HepG2 (cell line): ENCODE results near the gene FAAP20. TPM values are rescaled to one million over a fixed set of nuclear protein-coding genes. Genes with fewer than 3 reads are reported as not detected.

Experiments
- AGO1 ChIP-seq: fragments of 200-400 bp; formaldehyde crosslinking; IDR thresholded peaks from 2 replicates; pipeline ENCODE4 v1.6.1; 2017; ENCODE audit warnings: mild to moderate bottlenecking, low read depth, low read length, moderate library complexity; ENCODE audit not compliant: poor library complexity, severe bottlenecking
- ATM ChIP-seq: fragments of 450-650 bp; IDR thresholded peaks from 2 replicates; pipeline ENCODE4 v1.7.1; 2017; ENCODE audit warnings: mild to moderate bottlenecking, borderline replicate concordance
- DMAP1 ChIP-seq: IDR thresholded peaks from 2 replicates; pipeline ENCODE4 v1.6.1; 2016
- DR1 ChIP-seq: sonication (generic); formaldehyde crosslinking; IDR thresholded peaks from 2 replicates; pipeline ENCODE4 v1.8.0; 2021; ENCODE audit warnings: mild to moderate bottlenecking, missing genetic modification reagents, inconsistent platforms
- E2F2 ChIP-seq: sonication (generic); formaldehyde crosslinking; IDR thresholded peaks from 2 replicates; pipeline ENCODE4 v1.4.0; 2020; ENCODE audit warnings: missing genetic modification reagents, borderline replicate concordance
- FOXA3 ChIP-seq: IDR thresholded peaks from 2 replicates; pipeline ENCODE4 v1.6.1; 2016; ENCODE audit warnings: missing genetic modification reagents, missing compliant biosample characterization
- HDAC6 ChIP-seq: fragments of 200-600 bp; sonication (generic); IDR thresholded peaks from 2 replicates; pipeline ENCODE4 v1.7.0; 2017; ENCODE audit warnings: mild to moderate bottlenecking, antibody characterized with exemption, low read length, low read depth
- HOXA9 ChIP-seq: sonication (generic); formaldehyde crosslinking; IDR thresholded peaks from 2 replicates; pipeline ENCODE4 v1.8.1; 2022; ENCODE audit warnings: missing genetic modification reagents, mild to moderate bottlenecking, moderate library complexity, borderline replicate concordance
- IRF2 ChIP-seq: IDR thresholded peaks from 2 replicates; pipeline ENCODE4 v1.6.1; 2018; ENCODE audit warnings: missing genetic modification reagents, missing compliant biosample characterization
- ISX ChIP-seq: sonication (generic); formaldehyde crosslinking; conservative IDR thresholded peaks from 2 replicates; pipeline ENCODE4 v1.5.0; 2020; ENCODE audit warnings: missing genetic modification reagents
- PPARG ChIP-seq: conservative IDR thresholded peaks from 2 replicates; pipeline ENCODE4 v1.6.1; 2016; ENCODE audit warnings: missing biosample characterization, missing genetic modification reagents
- RFXANK ChIP-seq: IDR thresholded peaks from 2 replicates; pipeline ENCODE4 v1.6.1; 2016
- RXRA ChIP-seq: sonication (generic); formaldehyde crosslinking; IDR thresholded peaks from 2 replicates; pipeline ENCODE4 v1.5.1; 2020; ENCODE audit warnings: missing genetic modification reagents
- SALL1 ChIP-seq: sonication (generic); formaldehyde crosslinking; IDR thresholded peaks from 2 replicates; pipeline ENCODE4 v1.8.0; 2022; ENCODE audit warnings: mild to moderate bottlenecking, missing genetic modification reagents
- SP140L ChIP-seq: sonication (generic); formaldehyde crosslinking; IDR thresholded peaks from 2 replicates; pipeline ENCODE4 v1.4.0; 2020; ENCODE audit warnings: missing genetic modification reagents, borderline replicate concordance
- TBX2 ChIP-seq: sonication (generic); formaldehyde crosslinking; IDR thresholded peaks from 2 replicates; pipeline ENCODE4 v1.5.0; 2020; ENCODE audit warnings: missing genetic modification reagents, mild to moderate bottlenecking, borderline replicate concordance
- ZBTB10 ChIP-seq: sonication (generic); formaldehyde crosslinking; IDR thresholded peaks from 2 replicates; pipeline ENCODE4 v1.4.0; 2020; ENCODE audit warnings: missing genetic modification reagents, borderline replicate concordance
- ZFP90 ChIP-seq: sonication (generic); formaldehyde crosslinking; IDR thresholded peaks from 2 replicates; pipeline ENCODE4 v1.8.0; 2022; ENCODE audit warnings: missing genetic modification reagents, mild to moderate bottlenecking, inconsistent platforms, borderline replicate concordance
- ZNF121 ChIP-seq: sonication (generic); formaldehyde crosslinking; IDR thresholded peaks from 2 replicates; pipeline ENCODE4 v1.5.0; 2020; ENCODE audit warnings: mild to moderate bottlenecking, missing genetic modification reagents
- ZNF260 ChIP-seq: sonication (generic); formaldehyde crosslinking; IDR thresholded peaks from 2 replicates; pipeline ENCODE4 v1.4.0; 2020; ENCODE audit warnings: missing genetic modification reagents, low read depth, mild to moderate bottlenecking, borderline replicate concordance
- ZNF547 ChIP-seq: sonication (generic); formaldehyde crosslinking; IDR thresholded peaks from 2 replicates; pipeline ENCODE4 v1.5.1; 2020; ENCODE audit warnings: mild to moderate bottlenecking, missing genetic modification reagents
- ZNF580 ChIP-seq: IDR thresholded peaks from 2 replicates; pipeline ENCODE4 v1.6.1; 2016; ENCODE audit warnings: low read depth, borderline replicate concordance
- ZNF605 ChIP-seq: sonication (generic); formaldehyde crosslinking; IDR thresholded peaks from 2 replicates; pipeline ENCODE4 v1.8.0; 2022; ENCODE audit warnings: mild to moderate bottlenecking, missing genetic modification reagents
- ZNF615 ChIP-seq: sonication (generic); formaldehyde crosslinking; IDR thresholded peaks from 2 replicates; pipeline ENCODE4 v1.5.0; 2020; ENCODE audit warnings: mild to moderate bottlenecking, missing genetic modification reagents, borderline replicate concordance
- ZNF652 ChIP-seq: IDR thresholded peaks from 2 replicates; pipeline ENCODE4 v1.6.1; 2016; ENCODE audit warnings: low read depth, borderline replicate concordance
- ZNF709 ChIP-seq: sonication (generic); formaldehyde crosslinking; IDR thresholded peaks from 2 replicates; pipeline ENCODE4 v1.5.0; 2020; ENCODE audit warnings: mild to moderate bottlenecking, missing genetic modification reagents
- ZNF713 ChIP-seq: sonication (generic); formaldehyde crosslinking; IDR thresholded peaks from 2 replicates; pipeline ENCODE4 v1.4.0; 2020; ENCODE audit warnings: mild to moderate bottlenecking, missing genetic modification reagents
- ZNF788 ChIP-seq: sonication (generic); formaldehyde crosslinking; IDR thresholded peaks from 2 replicates; pipeline ENCODE4 v1.5.0; 2020; ENCODE audit warnings: mild to moderate bottlenecking, missing genetic modification reagents, borderline replicate concordance
- polyA plus RNA-seq, 8 experiments: library from polyadenylated mRNA; depleted of rRNA in 3 of 8; stranded (reverse) in 7 of 8; unstranded in 1 of 8; fragments of >200 nt; fragmentation: Illumina TruSeq in 4 of 8; extraction: Trizol in 4 of 8; gene quantifications; 2 replicates each; pipeline versions ENCODE4 v1.2.1 to v1.2.3, GENCODE V29; 2011 to 2016; ENCODE audit warnings: low read depth in 4 of 8, missing spikeins in 1 of 8, mixed read lengths in 1 of 8; ENCODE audit not compliant: insufficient read depth in 1 of 8
- total RNA-seq, 5 experiments: library from RNA; depleted of rRNA; stranded (reverse); fragments of >200 nt; fragmentation: Illumina TruSeq; extraction: Trizol; gene quantifications; 2 replicates each; pipeline ENCODE4 v1.2.3, GENCODE V29; 2016; ENCODE audit warnings: low read depth in 1 of 5

Gene FAAP20
- total and polyA plus RNA-seq, 2 of the 13 experiments (the other 11 are each of a cell fraction or from before 2014, with no cell fraction given) = 9.6 to 10.8 TPM

GRCh38 chr1:2226525-2227345, 32.2 kb upstream of the FAAP20 start (continued):
- TF ChIP-seq ATM (no peak), ISX (CRISPR knock-in tag) (no peak), ZNF615 (CRISPR knock-in tag) (no peak), AGO1 (no peak), ZNF260 (CRISPR knock-in tag) (no peak), ZBTB10 (0 out of 2 replicates have a peak, but pooled peaks have one; percentile 1), E2F2 (CRISPR knock-in tag) (0 out of 2 replicates have a peak, but pooled peaks have one; percentile 35), HDAC6 (no peak), HOXA9 (CRISPR knock-in tag) (no peak), DR1 (CRISPR knock-in tag) (no peak), RXRA (CRISPR knock-in tag) (no peak), SALL1 (no peak; the same call in 1 of the 2 replicates), ZNF788 (peak; percentile 25; the same call in 1 of the 2 replicates), IRF2 (no peak), ZNF713 (CRISPR knock-in tag) (0 out of 2 replicates have a peak, but pooled peaks have one; percentile 55), ZNF580 (CRISPR knock-in tag) (no peak), PPARG (CRISPR knock-in tag) (no peak), ZNF709 (0 out of 2 replicates have a peak, but pooled peaks have one; percentile 31), TBX2 (CRISPR knock-in tag) (no peak), ZNF547 (CRISPR knock-in tag) (no peak), RFXANK (CRISPR knock-in tag) (no peak), DMAP1 (no peak), FOXA3 (CRISPR knock-in tag) (no peak), ZNF652 (no peak), ZNF121 (CRISPR knock-in tag) (no peak), ZFP90 (CRISPR knock-in tag) (0 out of 2 replicates have a peak, but pooled peaks have one; percentile 8), ZNF605 (CRISPR knock-in tag) (no peak), SP140L (no peak)
